SIG-M5 treated with dmso at 0.1 percent for 504 hours (cell line): ENCODE results near the gene HK2.
A peak's percentile ranks its signal among the peaks of the same experiment; 100 is the strongest.
"Not testable (repeated sequence)": the region's sequence is repeated elsewhere in the genome, so short reads cannot be mapped to it uniquely, and the experiment has no call there.

Experiments
- DNase-seq: peaks from one replicate; lab custom pipeline; 2025; ENCODE audit not compliant: unreplicated experiment; lab: John Stamatoyannopoulos, UW

The HK2 gene

DNA sequence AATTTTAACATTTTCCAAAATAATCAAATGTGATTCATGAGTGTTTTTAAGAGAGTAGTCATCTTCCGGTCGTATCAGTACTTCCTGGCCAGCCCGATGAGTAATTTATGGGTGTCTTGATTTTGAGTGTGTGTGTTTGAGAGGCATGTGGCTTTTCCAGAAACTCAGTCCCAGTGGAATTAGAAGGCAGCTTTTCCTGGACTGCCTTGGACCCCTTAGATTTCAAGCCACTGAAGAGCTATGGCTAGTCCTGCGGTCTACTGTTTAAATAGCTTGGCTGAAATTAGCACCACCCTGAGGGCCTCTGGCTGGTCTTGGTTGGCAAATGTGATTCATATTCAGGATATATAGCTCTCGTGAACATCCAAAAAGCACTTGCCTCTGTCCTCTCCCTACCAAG is 59.4 kb downstream of the HK2 start:
- no peak for DNase-seq

DNA sequence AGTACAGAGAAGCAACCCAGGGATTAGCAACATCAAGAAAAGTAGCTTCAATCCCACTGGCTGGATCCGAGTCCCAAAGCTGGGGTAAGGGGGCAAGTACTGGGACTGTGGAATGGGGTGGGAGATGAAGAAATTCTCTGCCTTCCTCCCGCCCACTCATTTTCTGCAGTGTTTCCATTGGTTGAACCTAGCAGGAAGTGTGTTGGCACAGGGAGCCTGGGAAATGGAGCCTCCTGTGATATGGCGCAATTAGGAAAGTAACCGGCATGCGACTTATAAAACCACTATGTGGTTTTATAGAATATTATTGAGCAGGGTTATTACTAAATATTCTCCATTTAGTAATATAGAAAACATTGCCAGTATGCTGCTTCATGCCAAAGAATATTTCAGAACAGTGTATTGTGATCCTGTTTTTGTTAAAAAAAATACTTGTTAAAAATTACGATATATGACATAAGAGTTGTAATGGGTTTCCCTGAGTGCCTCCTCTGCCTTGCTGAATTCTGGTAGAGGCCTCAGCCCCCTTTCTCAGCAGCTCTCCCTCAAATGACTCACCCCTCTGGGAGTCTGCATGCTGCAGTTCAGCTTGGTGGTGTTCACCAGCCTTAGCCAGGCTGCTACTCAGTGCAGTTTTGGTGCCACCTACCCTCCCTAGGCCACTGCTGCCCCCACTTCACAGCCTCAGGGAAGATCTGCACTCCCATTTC is 60.5 kb downstream of the HK2 start:
- DNase-seq: no peak

DNA sequence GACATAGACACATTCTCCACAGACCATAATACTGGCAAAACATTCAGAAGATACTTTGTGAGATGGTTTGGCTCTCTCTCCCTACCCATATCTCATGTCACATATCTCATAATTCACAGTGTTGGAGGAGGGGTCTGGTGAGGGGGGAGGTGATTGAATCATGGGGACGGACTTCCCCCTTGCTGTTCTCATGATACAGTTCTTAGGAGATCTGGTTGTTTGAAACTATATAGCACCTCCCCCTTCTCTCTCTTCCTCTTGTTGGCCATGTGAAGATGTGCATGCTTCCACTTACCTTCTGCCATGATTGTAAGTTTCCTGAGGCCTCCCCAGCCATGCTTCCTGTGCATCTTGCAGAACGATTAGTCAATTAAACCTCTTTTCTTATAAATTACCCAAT is 61.1 kb downstream of the HK2 start:
- DNase-seq: no peak

DNA sequence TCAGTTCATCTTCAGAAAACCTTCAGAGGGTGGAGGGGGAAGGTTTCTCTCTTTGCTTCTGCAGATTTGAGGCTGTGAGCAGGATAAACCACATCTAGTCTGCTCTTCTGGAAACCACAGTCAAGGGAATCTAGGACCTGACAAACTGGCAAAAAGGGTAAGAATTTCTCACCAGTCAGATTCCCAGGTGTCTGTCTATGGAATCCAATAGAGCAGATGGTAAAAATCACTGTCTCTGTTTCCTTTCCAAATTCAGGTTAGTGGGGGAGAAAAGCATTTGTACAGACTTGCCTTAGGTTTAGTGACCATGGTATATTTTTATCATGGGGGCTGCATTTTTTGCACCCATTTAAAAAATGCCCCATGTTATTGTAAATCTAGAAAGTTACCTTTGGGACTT is 62.3 kb downstream of the HK2 start:
- no peak for DNase-seq

DNA sequence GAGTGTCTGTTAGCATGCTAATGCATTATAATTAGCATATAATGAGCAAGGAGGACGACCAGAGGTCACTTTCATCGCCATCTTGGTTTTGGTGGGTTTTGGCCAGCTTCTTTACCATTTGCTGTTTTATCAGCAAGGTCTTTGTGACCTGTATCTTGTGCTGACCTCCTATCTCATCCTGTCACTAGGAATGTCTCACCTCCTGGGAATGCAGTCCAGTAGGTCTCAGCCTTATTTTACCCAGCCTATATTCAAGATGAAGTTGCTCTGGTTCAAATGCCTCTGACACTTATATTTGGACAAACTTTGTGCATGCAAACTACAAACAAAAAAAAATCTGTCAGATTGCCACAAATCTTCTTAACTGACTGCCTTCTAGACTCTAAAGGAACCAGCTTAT is 66.3 kb downstream of the HK2 start:
- not testable (repeated sequence) for DNase-seq

DNA sequence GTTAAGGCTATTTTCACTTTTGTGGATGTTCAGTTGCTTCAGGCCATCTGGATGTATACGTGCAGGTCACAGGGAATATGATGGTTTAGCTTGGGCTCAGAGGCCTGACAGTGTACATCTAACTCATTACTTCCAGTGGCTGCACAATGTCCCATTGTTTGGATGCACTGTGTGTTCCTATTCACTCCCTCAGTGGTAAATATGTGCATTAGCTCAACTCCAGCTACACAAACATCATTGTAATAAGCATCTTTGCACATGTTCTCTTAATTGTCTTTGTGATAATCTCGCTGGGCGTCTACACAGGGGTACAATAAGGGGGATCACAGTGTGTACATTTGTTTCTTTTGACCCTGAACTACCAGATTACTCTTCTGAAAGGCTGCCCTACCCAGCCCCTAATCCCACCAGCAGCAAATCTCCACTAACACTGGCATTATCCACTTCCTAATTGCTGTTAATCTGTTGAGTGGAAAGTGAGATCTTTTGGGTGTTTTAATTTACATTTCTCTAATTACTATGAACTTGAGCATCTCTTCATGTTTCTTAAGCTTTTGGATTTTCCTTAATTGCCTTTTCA is 68.4 kb downstream of the HK2 start:
- no peak for DNase-seq

DNA sequence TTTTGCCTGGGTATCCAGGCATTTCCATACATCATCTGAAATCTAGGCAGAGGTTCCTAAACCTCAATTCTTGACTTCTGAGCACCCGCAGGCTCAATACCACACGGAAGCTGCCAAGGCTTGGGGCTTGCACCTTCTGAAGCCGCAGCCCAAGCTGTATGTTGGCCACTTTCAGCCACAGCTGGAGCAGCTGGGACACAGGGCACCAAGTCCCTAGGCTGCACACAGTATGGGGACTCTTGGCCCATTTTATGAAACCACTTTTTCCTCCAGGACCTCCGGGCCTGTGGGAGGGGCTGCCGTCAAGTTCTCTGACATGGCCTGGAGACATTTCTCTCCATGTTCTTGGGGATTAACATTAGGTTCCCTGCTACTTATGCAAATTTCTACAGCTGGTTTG is 72.5 kb downstream of the HK2 start:
- no peak for DNase-seq

DNA sequence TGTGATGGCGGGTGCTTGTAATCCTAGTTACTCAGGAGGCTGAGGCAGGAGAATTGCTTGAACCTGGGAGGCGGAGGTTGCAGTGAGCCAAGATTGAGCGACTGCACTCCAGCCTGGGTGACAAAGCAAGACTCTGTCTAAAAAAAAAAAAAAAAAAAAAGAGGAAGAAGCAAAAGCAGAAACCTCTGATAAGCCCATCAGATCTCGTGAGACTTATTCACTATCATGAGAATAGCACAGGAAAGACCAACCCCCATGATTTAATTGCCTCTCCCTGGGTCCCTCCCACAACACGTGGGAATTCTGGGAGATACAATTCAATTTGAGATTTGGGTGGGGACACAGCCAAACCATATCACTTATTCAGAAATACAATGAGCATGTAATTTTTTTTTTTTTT is 73.6 kb downstream of the HK2 start:
- DNase-seq: not testable (repeated sequence)

DNA sequence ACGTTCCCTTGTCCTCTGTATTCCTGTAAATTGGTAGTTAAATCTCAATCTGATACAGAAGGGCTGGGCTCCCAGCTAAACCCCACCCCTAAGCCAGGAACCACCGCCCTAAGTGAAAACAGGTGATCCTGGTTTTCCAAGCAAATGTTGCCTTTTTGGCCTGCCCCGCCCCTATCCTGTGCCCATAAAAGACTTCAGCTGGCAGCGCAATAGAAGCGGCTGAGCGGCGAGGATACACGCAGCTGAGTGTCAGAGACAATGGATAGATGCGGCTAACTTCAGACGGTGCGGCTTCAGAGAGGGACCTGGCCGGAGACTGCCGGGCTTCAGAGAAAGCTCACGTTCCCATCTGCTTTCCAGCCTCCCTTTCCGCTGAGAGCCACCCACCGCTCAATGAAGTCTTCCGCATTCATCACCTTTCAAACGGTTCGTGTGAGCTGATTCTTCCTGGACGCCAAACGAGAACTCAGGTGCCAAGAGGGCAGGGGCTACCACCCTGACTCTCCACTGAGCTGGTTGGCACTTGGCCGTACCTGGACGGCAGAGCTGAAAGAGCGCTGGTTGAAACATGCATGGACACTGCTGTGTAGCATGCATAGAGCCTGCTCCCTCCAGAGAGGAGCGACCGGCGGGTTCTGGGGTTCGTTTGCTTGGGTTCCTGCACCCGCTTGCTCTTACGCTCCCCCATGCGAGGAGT is 75.0 kb downstream of the HK2 start:
- peak; percentile 19 for DNase-seq

DNA sequence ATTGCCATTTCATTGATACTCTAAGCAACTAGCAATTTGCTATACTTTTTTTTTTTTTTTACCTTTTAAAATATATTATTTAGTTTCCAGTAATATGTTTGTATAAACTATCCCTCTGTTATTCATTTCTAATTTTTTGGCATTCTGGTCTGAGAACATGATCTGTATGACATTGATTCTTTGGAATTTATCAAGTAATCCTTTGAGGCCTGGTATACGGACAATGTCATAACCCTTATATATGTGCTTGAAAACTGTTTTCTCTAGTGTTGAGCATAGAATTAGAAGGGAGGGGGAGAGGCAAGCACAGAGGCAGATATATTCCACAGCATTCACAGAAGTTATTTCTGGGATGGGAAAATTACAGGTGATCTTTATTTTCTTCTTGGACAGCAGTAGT is 76.3 kb downstream of the HK2 start:
- DNase-seq: no peak

DNA sequence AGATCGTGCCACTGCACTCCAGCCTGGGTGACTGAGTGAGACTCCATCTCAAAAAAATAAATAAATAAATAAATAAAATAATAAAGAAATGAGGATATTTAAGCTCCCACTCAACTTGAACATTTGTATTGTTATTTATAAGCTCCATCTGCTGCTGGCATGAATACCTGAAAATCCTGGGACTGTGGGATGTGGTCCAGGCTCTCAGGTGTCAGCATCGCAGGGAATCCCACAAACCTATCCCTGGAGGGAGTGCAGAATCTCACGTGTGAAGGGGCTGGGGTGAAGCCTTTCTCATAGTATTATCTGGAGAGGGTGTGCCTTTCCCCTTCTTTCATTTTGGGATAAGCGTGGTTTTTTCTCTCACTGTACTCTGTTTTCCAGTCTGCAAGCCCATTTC is 77.1 kb downstream of the HK2 start:
- no peak for DNase-seq

DNA sequence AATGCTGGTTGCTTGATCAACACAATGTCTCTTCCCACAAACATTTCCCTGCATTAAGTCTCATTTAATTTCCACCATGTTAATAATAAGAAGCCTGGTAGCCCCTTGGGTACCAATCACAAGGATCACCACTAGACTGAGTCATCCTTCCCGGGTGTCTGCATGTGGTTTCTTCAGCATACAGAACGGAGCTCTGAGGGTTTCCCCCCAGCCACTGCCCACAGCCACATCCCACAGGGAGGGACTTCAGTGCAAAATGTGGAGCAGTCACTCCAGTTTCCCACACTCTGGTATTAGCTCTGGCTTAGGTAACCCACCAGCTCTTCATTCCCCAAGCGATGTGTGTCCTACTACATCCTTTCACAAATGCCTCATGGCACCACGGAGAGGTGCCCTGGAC is 81.8 kb downstream of the HK2 start:
- DNase-seq: peak; percentile 27

DNA sequence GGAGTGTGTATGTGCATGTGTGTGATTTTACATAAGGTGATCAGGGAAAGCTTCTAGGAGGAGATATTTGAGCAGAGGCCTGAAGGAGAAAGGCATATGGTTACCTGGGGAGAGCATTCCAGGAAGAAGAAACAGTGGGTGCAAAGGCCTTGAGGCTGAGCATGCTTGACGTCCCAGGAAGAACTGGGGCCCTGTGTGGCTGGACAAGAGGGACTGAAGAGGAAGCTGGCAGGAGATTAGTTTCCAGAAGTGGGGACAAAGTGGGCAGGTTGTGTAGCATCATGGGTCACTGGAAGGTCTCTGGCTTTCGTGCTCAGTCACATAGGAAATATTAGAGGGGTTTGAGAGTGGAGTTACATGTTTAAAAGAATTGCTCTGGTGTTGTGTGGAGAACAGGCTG is 82.5 kb downstream of the HK2 start:
- no peak for DNase-seq

DNA sequence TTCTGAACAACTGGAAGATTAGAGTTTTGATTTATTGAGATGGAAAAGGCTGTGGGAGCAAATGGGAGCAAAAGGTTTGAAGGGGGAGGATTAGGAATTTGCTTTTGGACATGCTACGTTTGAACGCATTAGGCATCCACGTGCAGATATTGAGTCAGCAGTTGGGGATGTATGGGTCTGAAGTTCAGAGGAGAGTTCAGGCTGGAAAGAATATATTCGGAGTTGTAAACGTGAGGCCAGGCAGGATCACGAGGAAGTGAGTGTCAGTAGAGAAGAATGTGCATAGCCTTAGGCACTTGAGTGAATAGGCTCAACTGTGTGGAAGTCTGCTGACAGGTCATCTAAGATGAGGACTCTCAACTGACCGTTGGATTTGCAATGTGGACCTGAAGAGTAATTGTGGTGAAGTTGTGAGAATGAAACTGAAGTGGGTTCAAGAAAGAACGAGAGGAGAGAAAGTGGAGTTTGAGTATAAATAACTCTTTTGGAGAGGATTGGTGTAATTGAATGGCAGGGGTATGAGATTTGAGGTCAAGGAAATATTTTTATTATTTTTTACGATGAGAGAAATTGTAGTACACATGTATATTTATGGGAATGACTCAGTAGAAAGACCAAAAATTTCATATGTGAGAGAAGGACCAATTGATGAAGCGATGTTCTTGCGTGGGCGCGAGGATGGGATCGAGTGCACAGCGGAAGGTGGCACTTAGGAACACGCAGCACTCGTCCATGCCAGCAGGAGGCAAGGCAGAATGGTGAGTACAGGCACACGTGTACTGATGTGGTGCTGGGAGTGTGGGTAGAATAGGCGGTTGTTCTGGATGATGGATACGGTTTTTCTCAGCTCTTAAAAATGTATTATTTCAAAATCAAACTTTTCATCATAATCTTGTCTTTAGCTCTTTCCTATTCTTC is 84.0 kb downstream of the HK2 start:
- peak; percentile 19 for DNase-seq

DNA sequence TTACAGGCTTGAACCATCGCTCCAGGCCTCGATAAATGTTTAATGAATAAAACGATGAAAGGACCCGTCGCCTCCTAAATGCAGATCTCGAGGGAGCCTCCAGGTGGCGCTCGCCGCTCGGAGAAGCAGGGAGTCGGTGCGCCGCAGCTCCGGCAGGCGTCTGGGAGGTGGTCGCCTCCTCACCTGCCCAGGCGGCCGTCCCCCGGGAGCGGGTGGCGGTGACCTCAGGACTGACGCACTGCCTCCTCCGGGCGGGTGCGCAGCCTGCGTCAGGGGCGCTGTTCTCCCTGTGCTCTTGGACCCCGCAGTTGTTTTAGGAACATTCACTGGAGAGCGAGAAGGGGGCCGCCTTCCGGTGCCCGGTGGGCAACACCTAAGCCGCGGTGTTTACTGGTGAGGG is 85.9 kb downstream of the HK2 start:
- peak; percentile 52 for DNase-seq

DNA sequence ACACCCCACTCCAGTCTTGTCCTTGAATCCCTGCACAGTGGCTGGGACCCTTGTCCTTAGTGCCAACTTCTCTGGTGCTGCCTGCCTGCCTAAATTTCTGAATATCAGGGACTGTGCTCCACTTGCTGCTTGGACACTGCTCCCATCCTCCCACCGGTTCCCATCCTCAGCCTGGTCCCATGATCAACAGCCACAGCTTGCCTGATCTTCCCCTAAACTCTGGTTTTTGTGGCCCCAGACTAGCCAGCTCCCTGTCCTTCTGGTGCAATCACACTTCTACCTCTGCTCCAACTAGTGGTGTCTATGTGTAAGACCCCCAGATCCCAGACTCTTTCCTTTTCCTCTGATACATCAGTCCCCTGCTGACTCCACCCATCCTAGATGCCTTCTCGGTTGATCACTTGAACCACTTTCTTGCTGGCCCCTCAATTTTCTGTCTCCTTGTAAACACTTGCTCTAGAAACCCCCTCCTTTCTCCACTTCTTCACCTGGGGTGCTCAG is 87.4 kb downstream of the HK2 start:
- no peak for DNase-seq

DNA sequence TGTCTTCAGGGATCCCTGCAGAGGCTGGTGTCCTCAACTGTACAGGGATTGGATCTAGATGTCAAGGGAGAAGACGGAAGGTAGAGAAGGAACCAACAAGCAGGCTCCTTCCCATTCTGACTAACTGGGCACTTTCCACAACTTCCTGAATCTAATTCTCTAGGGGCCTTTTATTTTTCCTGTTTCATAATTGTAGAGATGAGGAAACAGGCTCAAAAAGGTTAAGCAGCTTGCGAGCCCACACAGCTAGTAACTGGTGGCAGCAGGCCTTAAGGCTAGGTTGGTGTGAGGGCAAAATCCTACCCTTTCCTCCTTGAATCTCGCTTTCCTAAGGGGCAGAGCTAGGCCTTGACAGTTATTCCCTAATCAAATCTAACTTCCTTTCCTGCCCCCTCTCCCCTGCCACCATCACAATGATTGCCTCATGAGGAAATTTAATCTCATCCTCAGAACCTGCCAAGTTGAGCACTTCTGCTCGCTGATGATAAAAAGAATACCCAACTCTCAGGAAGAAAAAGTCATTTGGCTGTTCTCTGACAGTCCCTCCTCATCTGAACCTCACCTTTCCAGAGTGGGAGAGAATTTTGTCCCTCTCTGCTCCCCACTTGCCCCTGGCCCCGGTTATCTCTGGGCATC is 88.8 kb downstream of the HK2 start:
- DNase-seq: peak; percentile 95

DNA sequence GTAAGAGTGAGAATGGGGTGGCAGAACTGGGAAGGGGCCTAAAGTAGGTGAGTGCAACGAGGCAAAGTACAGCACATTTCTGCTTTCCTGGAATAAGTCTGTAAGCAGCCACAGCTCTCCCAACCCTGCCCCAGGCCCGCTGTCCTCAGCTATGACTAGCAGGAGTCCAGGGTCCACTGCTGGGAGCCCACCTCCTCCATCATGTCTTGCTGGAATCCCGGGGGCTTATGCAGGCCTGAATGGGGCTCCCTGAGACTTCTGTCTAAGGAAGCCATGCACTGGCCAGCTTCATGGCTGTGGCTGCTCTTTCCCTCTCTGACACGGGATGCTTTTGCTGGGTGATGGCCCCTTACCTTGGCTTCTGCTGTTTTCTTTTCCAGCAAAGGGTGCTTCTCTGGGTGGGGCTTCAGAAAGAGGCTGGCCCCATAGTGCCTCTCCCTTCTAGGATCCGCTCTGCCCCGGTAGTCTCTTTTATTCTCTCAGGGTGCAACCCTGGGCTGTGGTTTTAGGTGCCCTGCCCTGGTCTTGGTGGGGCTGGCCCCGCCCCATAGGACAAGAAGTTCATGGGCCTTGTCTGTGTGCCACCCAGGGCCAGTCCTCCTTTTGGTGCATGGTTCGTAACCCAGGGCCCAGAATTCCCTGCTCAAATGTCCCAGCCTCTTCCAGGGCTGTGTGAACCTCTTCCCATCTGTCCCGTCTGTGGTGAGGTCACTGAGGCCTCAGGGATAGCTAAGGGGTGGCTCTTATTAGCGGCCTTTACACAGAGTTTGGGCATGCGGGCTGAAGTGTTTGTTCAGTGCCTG is 90.7 kb downstream of the HK2 start:
- no peak for DNase-seq

DNA sequence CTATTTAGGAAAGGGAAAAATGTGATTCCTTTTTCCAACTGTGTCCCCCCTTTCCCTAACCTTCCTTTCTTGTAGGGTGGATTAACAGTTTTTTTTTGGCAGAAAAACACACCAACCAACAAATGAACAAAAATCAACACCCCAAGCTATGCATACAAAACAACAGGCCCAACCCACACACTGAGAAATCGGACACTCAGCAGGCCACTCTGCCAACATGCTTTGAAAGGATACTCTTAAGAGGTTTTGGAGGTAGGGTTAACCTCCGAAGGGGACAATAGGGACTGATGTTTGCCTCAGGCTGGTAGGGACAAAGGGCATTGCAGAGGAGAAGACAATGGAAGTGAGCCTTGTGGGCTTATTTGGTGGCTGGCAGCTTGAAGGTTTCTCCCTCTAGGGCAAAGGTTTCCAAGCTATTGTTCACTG is 91.4 kb downstream of the HK2 start:
- no peak for DNase-seq

DNA sequence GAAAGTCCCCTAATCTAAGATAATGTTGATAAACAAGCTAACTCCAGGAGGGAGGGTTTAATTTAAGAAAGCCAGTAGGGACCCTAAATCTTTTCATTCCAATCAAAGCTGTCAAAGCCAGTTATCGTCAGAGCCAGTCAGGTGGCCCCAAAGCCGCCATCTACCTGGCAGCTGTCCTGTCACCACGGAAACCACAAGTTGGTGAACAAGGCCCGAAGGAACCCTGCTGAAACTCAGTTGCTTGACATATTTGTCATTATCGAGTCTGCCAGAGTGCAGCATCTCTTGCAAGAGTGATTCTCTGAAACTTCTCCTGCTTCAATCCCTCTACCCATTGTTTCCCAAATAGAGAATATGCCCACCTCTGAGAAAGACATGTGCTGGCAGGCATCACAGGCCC is 93.7 kb downstream of the HK2 start:
- no peak for DNase-seq
